ENCODE results near the gene CIDEA.

The CIDEA gene

DNA sequence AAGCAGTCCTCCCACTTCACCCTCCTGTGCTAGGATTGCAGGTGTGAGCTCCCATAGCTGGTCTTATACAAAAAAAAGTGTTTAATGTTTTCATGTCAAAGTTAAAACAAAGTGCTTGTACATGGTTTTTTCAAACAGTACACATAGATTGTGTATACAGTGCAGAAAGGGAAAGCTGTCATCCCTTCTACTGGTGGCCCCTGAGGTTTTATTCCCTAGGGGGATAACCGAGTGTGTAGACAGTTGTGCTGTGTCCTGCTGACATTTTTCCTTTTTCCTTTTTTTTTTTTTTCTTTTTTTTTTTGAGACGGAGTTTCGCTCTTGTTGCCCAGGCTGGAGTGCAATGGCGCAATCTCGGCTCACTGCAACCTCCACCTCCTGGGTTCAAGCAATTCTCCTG lies 64.7 kb downstream of the CIDEA start:
- no peak for DNase-seq (ENCODE audit: low spot score)

DNA sequence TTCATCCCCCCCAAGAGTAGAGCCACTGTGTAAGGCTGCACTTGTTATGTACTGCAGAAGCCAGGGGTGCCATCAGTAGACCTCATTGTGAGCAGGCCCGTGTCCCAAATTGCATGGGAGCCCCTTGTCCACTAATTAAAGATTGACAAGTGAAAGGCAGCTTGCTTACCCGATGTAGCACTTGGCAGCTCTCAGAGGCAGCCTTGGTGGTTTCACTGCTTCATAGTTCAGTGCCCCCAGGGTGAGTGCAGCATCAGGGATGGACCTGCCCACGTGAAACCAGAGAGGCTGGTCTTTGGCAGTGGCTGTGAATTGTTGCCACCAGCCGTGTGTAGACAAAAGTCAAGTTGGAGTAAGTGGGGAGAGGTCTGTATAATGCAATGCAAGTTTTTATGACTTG lies 67.2 kb downstream of the CIDEA start:
- DNase-seq (ENCODE audit: low spot score): peak; percentile 72

DNA sequence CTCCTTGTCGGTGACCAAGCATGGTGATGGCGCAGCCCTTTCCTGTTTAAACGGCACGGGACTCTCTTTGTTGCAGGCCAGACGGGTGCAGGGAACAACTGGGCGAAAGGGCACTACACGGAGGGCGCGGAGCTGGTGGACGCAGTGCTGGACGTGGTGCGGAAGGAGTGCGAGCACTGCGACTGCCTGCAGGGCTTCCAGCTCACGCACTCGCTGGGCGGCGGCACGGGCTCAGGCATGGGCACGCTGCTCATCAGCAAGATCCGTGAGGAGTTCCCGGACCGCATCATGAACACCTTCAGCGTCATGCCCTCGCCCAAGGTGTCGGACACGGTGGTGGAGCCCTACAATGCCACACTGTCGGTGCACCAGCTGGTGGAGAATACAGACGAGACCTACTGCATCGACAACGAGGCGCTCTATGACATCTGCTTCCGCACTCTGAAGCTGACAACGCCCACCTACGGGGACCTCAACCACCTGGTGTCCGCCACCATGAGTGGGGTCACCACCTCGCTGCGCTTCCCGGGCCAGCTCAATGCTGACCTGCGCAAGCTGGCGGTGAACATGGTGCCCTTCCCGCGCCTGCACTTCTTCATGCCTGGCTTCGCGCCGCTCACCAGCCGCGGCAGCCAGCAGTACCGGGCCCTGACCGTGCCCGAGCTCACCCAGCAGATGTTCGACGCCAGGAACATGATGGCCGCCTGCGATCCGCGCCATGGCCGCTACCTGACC lies 71.0 kb downstream of the CIDEA start:
- no peak for DNase-seq (ENCODE audit: low spot score)

DNA sequence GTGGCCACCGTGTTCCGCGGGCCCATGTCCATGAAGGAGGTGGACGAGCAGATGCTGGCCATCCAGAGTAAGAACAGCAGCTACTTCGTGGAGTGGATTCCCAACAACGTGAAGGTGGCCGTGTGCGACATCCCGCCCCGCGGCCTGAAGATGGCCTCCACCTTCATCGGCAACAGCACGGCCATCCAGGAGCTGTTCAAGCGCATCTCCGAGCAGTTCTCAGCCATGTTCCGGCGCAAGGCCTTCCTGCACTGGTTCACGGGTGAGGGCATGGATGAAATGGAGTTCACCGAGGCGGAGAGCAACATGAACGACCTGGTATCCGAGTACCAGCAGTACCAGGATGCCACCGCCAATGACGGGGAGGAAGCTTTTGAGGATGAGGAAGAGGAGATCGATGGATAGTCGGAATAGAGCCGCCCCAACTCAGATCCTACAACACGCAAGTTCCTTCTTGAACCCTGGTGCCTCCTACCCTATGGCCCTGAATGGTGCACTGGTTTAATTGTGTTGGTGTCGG lies 71.6 kb downstream of the CIDEA start:
- DNase-seq (ENCODE audit: low spot score): no peak

DNA sequence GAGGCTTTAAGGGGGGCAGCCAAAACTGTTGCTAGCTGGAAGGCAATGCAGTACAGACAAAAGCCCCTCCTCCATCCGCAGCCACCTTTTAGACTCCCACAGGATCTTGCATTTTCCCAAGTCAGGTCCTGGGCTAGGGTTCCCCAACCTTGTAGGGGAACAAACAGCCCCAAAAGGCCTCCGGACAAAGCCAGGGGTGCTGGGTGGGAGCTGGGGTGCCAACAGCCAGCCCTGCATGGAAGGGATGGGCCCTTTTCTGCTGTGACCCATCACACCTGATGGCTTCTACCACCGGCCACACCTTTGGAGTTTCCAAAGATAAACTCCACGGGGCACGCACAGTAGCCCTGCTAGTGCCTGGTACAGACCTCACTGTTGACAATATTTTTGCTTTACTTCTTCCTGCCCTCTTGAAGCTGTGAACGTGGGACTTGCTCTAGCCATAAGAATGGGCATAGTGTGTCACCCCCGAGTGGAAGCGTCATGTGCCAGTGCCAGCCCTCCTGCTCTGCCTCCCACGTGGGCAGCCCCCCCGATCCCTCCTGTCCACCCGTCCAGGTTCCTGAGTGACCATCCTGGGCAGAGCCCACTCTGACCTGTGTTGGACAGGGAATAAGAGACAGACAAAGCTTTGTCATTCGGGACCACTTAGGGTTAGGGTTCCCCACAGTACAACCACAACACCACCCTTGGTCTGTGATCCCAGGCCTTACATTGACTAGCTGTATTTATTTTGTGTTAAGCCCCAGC lies 72.7 kb downstream of the CIDEA start:
- no peak for DNase-seq (ENCODE audit: low spot score)
